Smooth muscle cell (in vitro differentiated cells): Measurements from ENCODE around the gene SRRM3. TPM values are rescaled to one million over a fixed set of nuclear protein-coding genes. Genes with fewer than 3 reads are reported as not detected.

ENCODE experiments used
- DNase-seq: peaks from one replicate; lab custom pipeline; 2025; ENCODE audit not compliant: unreplicated experiment; lab: John Stamatoyannopoulos, UW
- H2AFZ ChIP-seq: fragments of 200-600 bp; sonication (generic); 2 replicates; pipeline ENCODE4 v1.6.0; 2016; ENCODE audit warnings: antibody characterized with exemption, low read depth, mild to moderate bottlenecking
- H3F3A ChIP-seq: fragments of 200-600 bp; sonication (generic); 2 replicates; pipeline ENCODE4 v1.6.0; 2017; ENCODE audit warnings: antibody characterized with exemption, low read depth
- H3K27ac ChIP-seq: fragments of 200-600 bp; sonication (generic); 2 replicates; pipeline ENCODE4 v1.5.1; 2016; ENCODE audit warnings: low read depth, mild to moderate bottlenecking
- H3K27me3 ChIP-seq: fragments of 200-600 bp; sonication (generic); 2 replicates; pipeline ENCODE4 v1.6.1; 2016; ENCODE audit warnings: low read depth, mild to moderate bottlenecking
- H3K36me3 ChIP-seq: fragments of 200-600 bp; sonication (generic); 2 replicates; pipeline ENCODE4 v1.5.1; 2016; ENCODE audit warnings: low read depth
- H3K4me1 ChIP-seq: fragments of 200-600 bp; sonication (generic); 2 replicates; pipeline ENCODE4 v1.5.1; 2016; ENCODE audit warnings: low read depth
- H3K4me2 ChIP-seq: fragments of 200-600 bp; sonication (generic); 2 replicates; pipeline ENCODE4 v1.6.0; 2016; ENCODE audit warnings: mild to moderate bottlenecking
- H3K4me3 ChIP-seq: fragments of 200-600 bp; sonication (generic); 2 replicates; pipeline ENCODE4 v1.5.1; 2016; ENCODE audit warnings: mild to moderate bottlenecking
- H3K79me2 ChIP-seq: fragments of 200-600 bp; sonication (generic); 2 replicates; pipeline ENCODE4 v1.6.0; 2016; ENCODE audit warnings: low read depth, mild to moderate bottlenecking
- H3K9ac ChIP-seq: fragments of 200-600 bp; sonication (generic); 2 replicates; pipeline ENCODE4 v1.6.0; 2016; ENCODE audit warnings: low read depth
- H3K9me3 ChIP-seq: fragments of 200-600 bp; sonication (generic); replicated peaks from 2 replicates; pipeline ENCODE4 v1.5.1; 2016; ENCODE audit warnings: low read depth
- H4K20me1 ChIP-seq: fragments of 200-600 bp; sonication (generic); 2 replicates; pipeline ENCODE4 v1.6.0; 2016; ENCODE audit warnings: low read depth
- CTCF ChIP-seq: fragments of 200-600 bp; sonication (generic); IDR thresholded peaks from 2 replicates; pipeline ENCODE4 v1.5.1; 2017; ENCODE audit warnings: borderline replicate concordance, mild to moderate bottlenecking, antibody characterized with exemption; ENCODE audit not compliant: insufficient read depth, poor library complexity, severe bottlenecking
- WGBS: methylation state at CpG from one replicate; pipeline ENCODE4 v1.1.7; 2016; ENCODE audit warnings: low lambda C conversion rate; 5-methylcytosine and 5-hydroxymethylcytosine counted together
- polyA plus RNA-seq: library from polyadenylated mRNA; unstranded; fragments of >200 nt; fragmentation: Nextera tagmentation; extraction: Ambion mirVana; gene quantifications from 2 replicates; pipeline ENCODE4 v1.2.1, GENCODE V29; 2016
- total RNA-seq: library from RNA; depleted of rRNA; stranded (reverse); fragments of >200 nt; gene quantifications from 2 replicates; pipeline ENCODE4 v1.2.3, GENCODE V29; 2014

The SRRM3 gene
- total and polyA plus RNA-seq, 2 experiments from 2014 or later: 3.6 to 10.9 TPM

- peaks cover 21% of the 10 kb centered on the region for H3F3A ChIP-seq
- no peaks in the 10 kb centered on the region for H3K9me3 ChIP-seq
- no peaks in the 10 kb centered on the region for H3K27me3 ChIP-seq
- H3K79me2 ChIP-seq: peaks cover 89% of the 10 kb centered on the region
- H3K27ac ChIP-seq: peak overlapping the region; percentile 46
- peaks cover 5% of the 10 kb centered on the region for H3K4me1 ChIP-seq
- no peak for TF ChIP-seq CTCF
- peaks cover 13% of the 10 kb centered on the region for H3K36me3 ChIP-seq
- H3K4me3 ChIP-seq: no peak overlapping the region
- 58% methylated on average over 5 of the region's 5 CpGs for WGBS
- no peak overlapping the region for H3K9ac ChIP-seq
- peaks cover 100% of the 10 kb centered on the region for H4K20me1 ChIP-seq
- DNase-seq: no peak
- no peak overlapping the region for H2AFZ ChIP-seq
- peak overlapping the region; percentile 1 for H3K4me2 ChIP-seq
Measured at GRCh38 chr7:76326646-76327233, 125.0 kb downstream of the SRRM3 start.

- Histone ChIP-seq H4K20me1 (peaks cover 100% of the 10 kb centered on the region), H3F3A (peaks cover 17% of the 10 kb centered on the region), H3K9ac (no peak overlapping the region), H3K4me1 (peaks cover 5% of the 10 kb centered on the region), H3K27ac (peak overlapping the region; percentile 46), H3K27me3 (no peaks in the 10 kb centered on the region), H3K36me3 (peaks cover 13% of the 10 kb centered on the region), H2AFZ (no peak overlapping the region), H3K79me2 (peaks cover 93% of the 10 kb centered on the region), H3K4me2 (no peak overlapping the region), H3K9me3 (no peaks in the 10 kb centered on the region), H3K4me3 (no peak overlapping the region)
- WGBS: 88% methylated on average over 7 of the region's 7 CpGs
- DNase-seq: no peak
- no peak for TF ChIP-seq CTCF
Measured at GRCh38 chr7:76327610-76328009, 125.9 kb downstream of the SRRM3 start.

DNA sequence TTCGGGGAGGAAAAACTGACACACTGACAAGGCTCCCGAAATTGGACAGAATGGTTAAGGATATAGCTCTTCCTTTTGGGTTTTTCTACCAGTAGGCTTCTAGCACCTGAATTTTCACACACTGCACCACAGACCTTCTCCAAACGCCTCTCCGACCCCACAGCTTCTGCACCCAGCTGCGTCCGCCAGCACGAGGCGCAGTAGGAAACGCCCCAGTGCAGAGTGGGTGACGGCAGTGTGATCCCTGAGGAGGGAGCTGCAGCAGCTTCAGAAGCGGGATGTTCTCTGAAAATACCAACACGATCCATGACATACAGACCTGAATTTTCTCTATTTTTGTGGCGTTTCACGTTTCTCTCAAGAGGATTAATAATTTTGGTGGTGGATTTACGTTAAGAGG is 126.7 kb downstream of the SRRM3 start:
- Histone ChIP-seq H3K79me2 (peaks cover 100% of the 10 kb centered on the region), H3K36me3 (peaks cover 13% of the 10 kb centered on the region), H4K20me1 (peaks cover 100% of the 10 kb centered on the region), H3K4me1 (peaks cover 5% of the 10 kb centered on the region), H3K27ac (peak overlapping the region; percentile 31), H3K9me3 (no peaks in the 10 kb centered on the region), H2AFZ (no peak overlapping the region), H3K27me3 (no peaks in the 10 kb centered on the region), H3F3A (peaks cover 17% of the 10 kb centered on the region), H3K9ac (no peak overlapping the region), H3K4me2 (no peak overlapping the region), H3K4me3 (no peak overlapping the region)
- no peak for DNase-seq
- WGBS: 87% methylated on average over 15 of the region's 15 CpGs
- TF ChIP-seq CTCF: no peak

- Histone ChIP-seq H3K27me3 (no peaks in the 10 kb centered on the region), H3K79me2 (peaks cover 100% of the 10 kb centered on the region), H4K20me1 (peaks cover 100% of the 10 kb centered on the region), H2AFZ (no peak overlapping the region), H3K4me2 (no peak overlapping the region), H3K4me3 (no peak overlapping the region), H3F3A (peaks cover 19% of the 10 kb centered on the region), H3K9ac (no peak overlapping the region), H3K36me3 (peaks cover 13% of the 10 kb centered on the region), H3K27ac (no peak overlapping the region), H3K4me1 (peaks cover 5% of the 10 kb centered on the region), H3K9me3 (no peaks in the 10 kb centered on the region)
- DNase-seq: no peak
- WGBS: 96% methylated on average over 29 of the region's 29 CpGs
- no peak for TF ChIP-seq CTCF
Measured at GRCh38 chr7:76329479-76329878, 127.8 kb downstream of the SRRM3 start.
